Transverse colon (tissue), 4 donors: ENCODE data around the gene APBB2. TPM values are rescaled to one million over a fixed set of nuclear protein-coding genes. Genes with fewer than 3 reads are reported as not detected.

Source experiments
- DNase-seq: peaks from one replicate; pipeline ENCODE4 v3.0.0-alpha.2; 2019
- H3K27ac ChIP-seq, 4 donors: fragments of 200-600 bp; sonication (generic); 2 replicates each; pipeline ENCODE4 v1.5.1; 2016 to 2018; ENCODE audit warnings: inconsistent platforms in 4 of 4
- H3K27me3 ChIP-seq: fragments of 200-600 bp; sonication (generic); 2 replicates; pipeline ENCODE4 v1.5.1; 2017; ENCODE audit warnings: inconsistent platforms
- H3K36me3 ChIP-seq, 4 donors: fragments of 200-600 bp; sonication (generic); 2 replicates each; pipeline ENCODE4 v1.5.1; 2017 to 2019; ENCODE audit warnings: inconsistent platforms in 4 of 4
- H3K4me1 ChIP-seq, 4 donors: fragments of 200-600 bp; sonication (generic); 2 replicates each; pipeline ENCODE4 v1.5.1; 2017 to 2020; ENCODE audit warnings: inconsistent platforms in 4 of 4
- H3K4me3 ChIP-seq, 4 donors: fragments of 200-600 bp; sonication (generic); 1 replicate in 1 of 4; 2 replicates in 3 of 4; pipeline versions ENCODE4 v1.5.1 to v1.6.1; 2017 to 2019; ENCODE audit warnings: inconsistent platforms in 4 of 4
- H3K9me3 ChIP-seq, 2 donors: fragments of 200-600 bp; sonication (generic); 2 replicates each; pipeline ENCODE4 v1.5.1; 2017 to 2019; ENCODE audit warnings: inconsistent platforms in 2 of 2
- CTCF ChIP-seq, 5 experiments: fragments of 200-600 bp in 3 of 5; fragments of 450-650 bp in 2 of 5; sonication (generic) in 3 of 5; IDR thresholded peaks; 1 replicate in 2 of 5; 2 replicates in 3 of 5; pipeline ENCODE4 v1.5.1; 2016 to 2017; ENCODE audit warnings: antibody characterized with exemption in 5 of 5, inconsistent platforms in 3 of 5, mild to moderate bottlenecking in 2 of 5, moderate library complexity in 1 of 5
- EP300 ChIP-seq: sonication (generic); formaldehyde crosslinking; IDR thresholded peaks from one replicate; pipeline ENCODE4 v1.6.1; 2017; ENCODE audit warnings: antibody characterized with exemption, low read depth
- POLR2A ChIP-seq: fragments of 450-650 bp; IDR thresholded peaks from one replicate; pipeline ENCODE4 v1.6.1; 2016; ENCODE audit warnings: antibody characterized with exemption, mild to moderate bottlenecking, moderate library complexity
- POLR2AphosphoS5 ChIP-seq, 3 donors: sonication (generic); formaldehyde crosslinking; IDR thresholded peaks; one replicate each; pipeline ENCODE4 v1.6.1; 2016; ENCODE audit warnings: antibody characterized with exemption in 3 of 3
- WGBS, 2 donors: methylation state at CpG; one replicate each; pipeline ENCODE4 v1.1.5; 2018; ENCODE audit warnings: low coverage in 1 of 2; 5-methylcytosine and 5-hydroxymethylcytosine counted together
- in situ Hi-C, 4 donors: fragments of 200-750 bp; cut with MboI; loops; one replicate each; pipeline versions ENCODE4 v1.15.0 to v1.15.1; 2017; ENCODE audit warnings: low sequenced_read_pairs in 3 of 4, low pct_ligation_motif_present in 1 of 4, low pct_unique_long_range_greater_than_20kb in 1 of 4
- intact Hi-C: fragments of 100-400 bp; cut with DNase I; formaldehyde crosslinking; loops from one replicate; pipeline ENCODE4 v1.15.1; 2023; ENCODE audit warnings: low total_unique reads
- total RNA-seq, 4 donors: library from RNA; depleted of rRNA; stranded (reverse); fragments of >200 nt; gene quantifications; one replicate each; pipeline ENCODE4 v1.1.0, GENCODE V29; 2016

Gene APBB2
- total RNA-seq, 4 donors from 2014 or later, result 37.1 to 138 (median 90.1) TPM

- no peak for DNase-seq
- Histone ChIP-seq H3K27ac (peak overlapping the region in 1 of 4 donors; percentile 57), H3K4me1 (peaks cover 0 to 9% (median 2%) of the 10 kb centered on the region in 4 donors), H3K9me3 (no peaks in the 10 kb centered on the region), H3K27me3 (no peaks in the 10 kb centered on the region), H3K4me3 (no peak overlapping the region), H3K36me3 (no peaks in the 10 kb centered on the region)
- 85% methylated on average over 10 of the region's 10 CpGs for WGBS, 2 donors
- TF ChIP-seq POLR2AphosphoS5 (IDR thresholded peaks at IDR 0.05) (no peak), EP300 (no peak), POLR2A (no peak), CTCF (IDR thresholded peaks at IDR 0.05) (no peak)
- in situ Hi-C loops, result no loop called here
- intact Hi-C loops, result no loop called here
These were observed 143.6 kb downstream of the APBB2 start for GRCh38 chr4:41070516-41071281.

GRCh38 chr4:41069838-41070237 lies 144.5 kb downstream of the APBB2 start:
- in situ Hi-C loops (no loop called here), intact Hi-C loops (loop anchor here (10.0 kb wide), 1 partner anchor 55 kb away; no protein-coding TSS in a partner anchor)
- Histone ChIP-seq H3K4me1 (peaks cover 0 to 9% (median 2%) of the 10 kb centered on the region in 4 donors), H3K4me3 (no peak overlapping the region), H3K27ac (peak overlapping the region in 3 of 4 donors; percentile 9 to 57 (median 22)), H3K9me3 (no peaks in the 10 kb centered on the region), H3K27me3 (no peaks in the 10 kb centered on the region), H3K36me3 (no peaks in the 10 kb centered on the region)
- no peak for DNase-seq
- TF ChIP-seq EP300 (no peak), POLR2A (no peak), CTCF (IDR thresholded peaks at IDR 0.05) (no peak), POLR2AphosphoS5 (IDR thresholded peaks at IDR 0.05) (no peak)
- 82 to 100% methylated on average over 1 of the region's 1 CpG for WGBS, 2 donors

GRCh38 chr4:41069257-41069656 lies 145.1 kb downstream of the APBB2 start:
- intact Hi-C loops, result loop anchor here (10.0 kb wide), 1 partner anchor 56 kb away; no protein-coding TSS in a partner anchor
- Histone ChIP-seq H3K4me1 (peaks cover 0 to 9% (median 4%) of the 10 kb centered on the region in 4 donors), H3K27ac (peak overlapping the region in 3 of 4 donors; percentile 9 to 57 (median 22)), H3K27me3 (no peaks in the 10 kb centered on the region), H3K9me3 (no peaks in the 10 kb centered on the region), H3K36me3 (no peaks in the 10 kb centered on the region), H3K4me3 (no peak overlapping the region)
- no peak for DNase-seq
- WGBS, 2 donors, result 62 to 65% methylated on average over 4 to 5 of the region's 5 CpGs
- in situ Hi-C loops, result no loop called here
- peak; percentile 36 to 72 (median 64) for TF ChIP-seq POLR2AphosphoS5 (IDR thresholded peaks at IDR 0.05)
- no peak for TF ChIP-seq POLR2A
- TF ChIP-seq EP300, result no peak
- TF ChIP-seq CTCF (IDR thresholded peaks at IDR 0.05), result no peak

- intact Hi-C loops, result loop anchor here (10.0 kb wide), 1 partner anchor 57 kb away; no protein-coding TSS in a partner anchor
- TF ChIP-seq POLR2AphosphoS5 (IDR thresholded peaks at IDR 0.05) (no peak), CTCF (IDR thresholded peaks at IDR 0.05) (no peak), POLR2A (no peak), EP300 (no peak)
- no peak for DNase-seq
- 89 to 91% methylated on average over 5 of the region's 5 CpGs for WGBS, 2 donors
- in situ Hi-C loops, result no loop called here
- H3K27ac ChIP-seq, result no peak overlapping the region
- H3K36me3 ChIP-seq, result no peaks in the 10 kb centered on the region
- H3K27me3 ChIP-seq, result no peaks in the 10 kb centered on the region
- H3K9me3 ChIP-seq, result no peaks in the 10 kb centered on the region
- peaks cover 0 to 9% (median 4%) of the 10 kb centered on the region in 4 donors for H3K4me1 ChIP-seq
- H3K4me3 ChIP-seq, result no peak overlapping the region
These were observed 147.0 kb downstream of the APBB2 start for GRCh38 chr4:41067369-41067768.
